KOPT-K1 (cell line): ENCODE measurements around the gene MAPKAPK2.

Experiments used
- H3K27ac ChIP-seq: fragments of 200-600 bp; sonication (generic); 2 replicates; pipeline ENCODE4 v1.5.1; 2016; ENCODE audit warnings: antibody characterized with exemption, mild to moderate bottlenecking, low read depth, low read length; ENCODE audit not compliant: poor library complexity, severe bottlenecking
- H3K36me3 ChIP-seq: fragments of 200-600 bp; sonication (generic); 2 replicates; pipeline ENCODE4 v1.5.1; 2017; ENCODE audit warnings: antibody characterized with exemption, mild to moderate bottlenecking, low read length, moderate library complexity; ENCODE audit not compliant: insufficient read depth
- H3K9me3 ChIP-seq: fragments of 200-600 bp; sonication (generic); 2 replicates; pipeline ENCODE4 v1.5.1; 2017; ENCODE audit warnings: antibody characterized with exemption, low read length, mild to moderate bottlenecking; ENCODE audit not compliant: insufficient read depth, poor library complexity, severe bottlenecking

Gene MAPKAPK2

DNA sequence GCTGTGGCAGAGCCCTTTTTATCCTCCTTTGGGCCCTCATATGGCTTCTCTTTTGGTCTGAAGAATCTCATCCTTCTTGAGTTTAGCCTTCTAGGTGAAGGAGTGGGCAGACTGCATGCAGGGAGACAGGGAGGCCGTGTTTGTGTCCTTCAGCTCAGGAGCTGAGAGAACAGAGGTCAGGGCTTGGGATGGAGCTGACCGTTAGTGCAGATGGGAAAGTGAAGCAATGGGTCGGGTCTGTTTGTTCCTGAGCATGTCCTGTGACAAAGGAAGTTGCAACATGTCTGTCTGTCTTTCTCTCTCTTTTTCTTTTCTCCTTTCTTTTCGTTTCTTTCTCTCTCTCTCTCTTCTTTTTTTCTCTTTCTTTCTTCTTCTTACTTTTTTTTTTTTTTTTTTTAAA, 14.9 kb downstream of the MAPKAPK2 start:
- H3K27ac ChIP-seq: no peak overlapping the region
- peaks cover 7% of the 10 kb centered on the region; the same call in 1 of the 2 replicates for H3K36me3 ChIP-seq
- no peaks in the 10 kb centered on the region for H3K9me3 ChIP-seq

DNA sequence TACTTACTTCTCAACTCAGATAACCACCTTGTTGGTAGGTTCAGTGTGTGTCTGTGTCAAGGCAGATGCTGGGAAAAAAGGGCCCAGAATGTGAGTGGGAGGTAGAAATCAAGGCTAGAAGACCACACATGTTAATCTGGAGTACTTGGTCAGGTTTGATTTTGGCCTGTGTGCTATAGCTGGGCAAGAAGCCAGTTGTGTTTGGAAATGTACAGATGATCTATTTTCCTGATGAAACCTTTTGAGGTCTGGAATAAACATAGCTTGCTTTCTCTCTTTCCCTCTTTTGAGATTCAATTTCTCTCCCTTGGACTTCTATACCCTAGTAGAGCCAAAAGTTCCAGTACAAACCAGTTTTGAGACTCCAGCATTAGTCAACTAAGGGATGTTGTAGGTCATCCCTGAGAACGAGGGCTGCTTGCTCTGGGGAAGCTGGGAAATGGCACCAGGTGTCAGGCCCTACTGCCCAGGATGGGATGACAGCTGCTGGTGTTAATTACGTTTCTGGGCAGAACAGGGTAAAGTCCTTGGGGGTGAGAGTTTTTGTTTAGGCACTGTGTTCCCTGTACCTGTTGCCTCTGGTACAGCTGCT, 15.8 kb downstream of the MAPKAPK2 start:
- Histone ChIP-seq H3K9me3 (no peaks in the 10 kb centered on the region), H3K27ac (no peak overlapping the region), H3K36me3 (peaks cover 7% of the 10 kb centered on the region; the same call in 1 of the 2 replicates)

DNA sequence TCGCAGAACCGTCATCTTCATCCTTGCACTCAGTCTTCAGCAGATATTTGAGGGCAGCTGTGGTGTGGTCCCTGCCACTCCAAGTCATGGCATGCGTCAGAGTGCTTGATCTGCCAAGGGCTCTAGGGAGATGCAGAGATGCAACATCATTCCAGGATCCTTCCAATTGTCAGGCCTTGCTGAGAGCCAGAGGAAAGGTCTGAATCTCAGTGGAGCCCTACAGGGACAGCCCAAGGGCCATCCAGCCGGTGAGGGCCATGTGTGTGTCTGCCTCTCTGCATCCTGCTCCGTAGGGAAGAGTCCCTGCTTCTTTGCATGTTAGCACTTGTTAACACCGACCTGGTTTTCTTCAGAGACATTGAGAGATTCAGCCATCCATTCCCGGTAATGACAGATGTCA, 17.6 kb downstream of the MAPKAPK2 start:
- Histone ChIP-seq H3K27ac (no peak overlapping the region), H3K9me3 (no peaks in the 10 kb centered on the region)

DNA sequence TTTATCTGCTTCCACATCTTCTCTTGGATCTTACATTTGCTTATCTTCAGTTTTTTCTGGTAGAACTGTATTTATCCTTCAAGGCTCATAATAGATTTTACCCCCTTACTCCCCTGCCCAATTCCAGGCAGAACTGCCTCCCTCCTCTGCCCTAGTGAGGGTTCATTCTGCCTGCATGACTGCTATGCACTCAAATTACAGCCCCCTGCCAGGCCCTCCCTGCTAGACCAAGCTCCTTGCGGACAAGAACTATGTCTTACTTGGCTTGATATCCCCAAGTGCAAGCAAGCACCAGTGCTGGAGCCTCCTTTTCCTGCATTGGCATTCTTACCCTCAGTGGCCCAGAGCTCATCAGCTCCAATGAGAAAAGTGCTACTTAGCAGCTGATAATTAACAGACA, 18.1 kb downstream of the MAPKAPK2 start:
- Histone ChIP-seq H3K9me3 (no peaks in the 10 kb centered on the region), H3K36me3 (peaks cover 3% of the 10 kb centered on the region; the same call in 1 of the 2 replicates), H3K27ac (no peak overlapping the region)

More for the DNA sequence above, 17.6 kb downstream of the MAPKAPK2 start:
- peaks cover 7% of the 10 kb centered on the region; the same call in 1 of the 2 replicates for H3K36me3 ChIP-seq

DNA sequence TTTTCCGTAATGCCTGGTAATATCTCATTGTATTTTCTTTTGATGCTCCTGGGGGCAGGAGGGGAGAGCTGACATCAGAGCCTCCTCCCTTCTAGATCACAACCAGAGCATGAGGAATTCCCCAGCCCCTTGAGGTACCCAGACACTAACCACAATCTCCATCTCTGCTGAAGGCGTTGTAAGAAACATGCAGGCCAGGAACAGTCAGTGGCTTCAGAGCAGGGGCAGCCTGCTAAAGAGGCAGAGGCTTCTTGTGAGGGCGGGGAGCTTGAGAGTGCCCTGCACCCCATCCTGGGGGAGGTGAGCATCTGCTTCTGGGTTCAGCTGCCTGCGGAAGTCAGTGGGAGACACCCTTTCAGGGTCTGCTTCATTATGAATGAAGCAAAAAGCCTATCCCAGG, 19.0 kb downstream of the MAPKAPK2 start:
- H3K36me3 ChIP-seq: no peaks in the 10 kb centered on the region
- no peaks in the 10 kb centered on the region for H3K9me3 ChIP-seq
- no peak overlapping the region for H3K27ac ChIP-seq

DNA sequence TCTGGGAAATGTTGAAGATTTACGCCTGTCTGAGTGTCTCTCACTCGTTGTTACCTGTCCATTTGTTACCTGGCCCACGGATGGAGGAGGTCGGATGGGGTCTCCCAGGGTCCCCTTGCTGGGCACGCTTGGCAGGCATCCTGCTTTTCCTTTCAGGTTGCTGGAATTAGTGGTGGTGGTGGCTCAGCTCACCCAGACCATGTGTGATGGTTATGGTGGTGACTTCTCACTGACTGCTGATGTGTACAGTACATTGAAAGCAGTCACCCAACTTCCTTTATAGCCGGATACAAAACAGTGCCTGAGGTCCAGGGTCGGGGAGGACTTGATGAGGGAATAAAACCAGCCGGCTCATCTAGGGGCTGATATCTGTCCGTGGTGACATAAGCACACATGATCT, 19.5 kb downstream of the MAPKAPK2 start:
- H3K27ac ChIP-seq: no peak overlapping the region
- H3K36me3 ChIP-seq: no peaks in the 10 kb centered on the region
- no peaks in the 10 kb centered on the region for H3K9me3 ChIP-seq

GRCh38 chr1:206705191-206705590, 20.5 kb downstream of the MAPKAPK2 start:
- Histone ChIP-seq H3K9me3 (no peaks in the 10 kb centered on the region), H3K27ac (no peak overlapping the region), H3K36me3 (no peaks in the 10 kb centered on the region)

DNA sequence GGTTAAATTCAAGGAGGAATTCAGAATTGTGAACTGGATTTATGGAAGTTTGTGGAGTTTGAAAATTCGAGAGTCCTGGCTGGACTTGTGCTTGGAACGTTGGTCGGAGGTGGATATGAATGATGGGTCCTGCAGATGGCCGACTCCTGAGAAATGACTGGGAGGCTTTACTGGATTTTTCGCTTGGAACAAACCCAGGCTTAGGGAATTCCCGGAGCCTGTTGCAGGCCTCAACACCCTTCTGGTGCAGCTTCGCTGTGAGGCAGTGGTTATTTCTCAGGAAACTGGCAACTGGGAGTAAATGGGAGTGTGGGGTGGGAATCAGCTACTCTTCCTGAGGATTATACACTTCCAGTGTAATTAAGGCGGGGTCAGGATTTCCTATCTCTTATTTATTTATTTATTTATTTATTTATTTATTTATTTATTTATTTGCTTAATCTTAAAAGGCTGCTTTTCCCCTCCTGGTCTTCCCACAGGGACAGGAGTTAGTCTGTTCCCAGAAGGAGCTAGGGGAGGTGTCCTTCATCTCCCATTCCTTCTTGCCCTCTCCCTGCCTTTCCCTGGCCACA, 21.1 kb downstream of the MAPKAPK2 start:
- no peaks in the 10 kb centered on the region for H3K9me3 ChIP-seq
- H3K36me3 ChIP-seq: no peaks in the 10 kb centered on the region
- H3K27ac ChIP-seq: no peak overlapping the region

GRCh38 chr1:206706298-206706791, 21.6 kb downstream of the MAPKAPK2 start:
- Histone ChIP-seq H3K36me3 (no peaks in the 10 kb centered on the region), H3K9me3 (no peaks in the 10 kb centered on the region), H3K27ac (no peak overlapping the region)

GRCh38 chr1:206706806-206707366, 22.2 kb downstream of the MAPKAPK2 start:
- Histone ChIP-seq H3K27ac (no peak overlapping the region), H3K9me3 (no peaks in the 10 kb centered on the region), H3K36me3 (no peaks in the 10 kb centered on the region)

GRCh38 chr1:206708058-206708457, 23.4 kb downstream of the MAPKAPK2 start:
- Histone ChIP-seq H3K36me3 (no peaks in the 10 kb centered on the region), H3K9me3 (no peaks in the 10 kb centered on the region), H3K27ac (no peak overlapping the region)

DNA sequence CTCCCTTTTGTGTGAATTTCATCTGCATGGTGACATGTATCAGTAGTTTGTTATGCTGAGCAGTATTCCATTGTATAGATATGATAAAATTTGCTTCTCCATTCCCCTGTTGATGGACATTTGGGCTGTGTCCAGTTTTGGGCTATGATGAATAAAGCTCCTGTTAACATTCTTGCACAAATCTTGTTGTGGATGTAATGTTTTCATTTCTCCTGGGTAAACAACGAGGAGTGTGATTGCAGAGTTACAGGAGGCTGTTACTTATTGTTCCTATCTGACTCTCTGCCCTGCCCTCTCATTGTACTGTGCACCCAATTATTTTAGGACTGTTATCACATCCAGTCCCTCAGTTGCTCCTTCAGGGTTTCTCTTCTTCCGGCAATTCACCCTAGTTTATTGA, 24.2 kb downstream of the MAPKAPK2 start:
- Histone ChIP-seq H3K27ac (no peak overlapping the region), H3K9me3 (no peaks in the 10 kb centered on the region), H3K36me3 (no peaks in the 10 kb centered on the region)

GRCh38 chr1:206709322-206709721, 24.6 kb downstream of the MAPKAPK2 start:
- Histone ChIP-seq H3K27ac (no peak overlapping the region), H3K9me3 (no peaks in the 10 kb centered on the region), H3K36me3 (no peaks in the 10 kb centered on the region)

- no peak overlapping the region for H3K27ac ChIP-seq
These were observed 25.2 kb downstream of the MAPKAPK2 start for GRCh38 chr1:206709772-206710459.

DNA sequence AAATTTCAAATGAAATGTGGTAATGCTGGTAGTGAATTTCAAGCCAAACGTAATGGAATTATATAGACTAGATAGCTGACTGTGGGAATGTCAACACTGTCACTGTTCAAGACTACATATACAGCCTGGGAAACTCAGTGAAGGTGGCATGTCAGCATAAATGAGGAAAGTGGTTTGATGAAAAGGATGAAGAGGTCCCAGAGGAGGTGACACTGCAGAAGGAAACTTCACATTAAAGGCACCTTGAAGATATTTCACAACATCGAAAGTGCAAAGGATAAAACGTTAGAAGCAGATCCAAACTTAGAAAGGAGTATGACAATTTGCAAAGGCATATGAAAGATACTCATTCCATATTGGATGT, 25.7 kb downstream of the MAPKAPK2 start:
- Histone ChIP-seq H3K9me3 (no peaks in the 10 kb centered on the region), H3K36me3 (no peaks in the 10 kb centered on the region), H3K27ac (no peak overlapping the region)

More at GRCh38 chr1:206709772-206710459, 25.2 kb downstream of the MAPKAPK2 start:
- Histone ChIP-seq H3K9me3 (no peaks in the 10 kb centered on the region), H3K36me3 (no peaks in the 10 kb centered on the region)
